NCI-H2171 treated with DMSO at 0.1 percent for 48 hours (cell line): ENCODE data around the gene RBP2.
A peak's percentile ranks its signal among the peaks of the same experiment; 100 is the strongest.

Source experiments
- DNase-seq: peaks from one replicate; lab custom pipeline; 2025; lab: John Stamatoyannopoulos, UW

RBP2 gene

DNA sequence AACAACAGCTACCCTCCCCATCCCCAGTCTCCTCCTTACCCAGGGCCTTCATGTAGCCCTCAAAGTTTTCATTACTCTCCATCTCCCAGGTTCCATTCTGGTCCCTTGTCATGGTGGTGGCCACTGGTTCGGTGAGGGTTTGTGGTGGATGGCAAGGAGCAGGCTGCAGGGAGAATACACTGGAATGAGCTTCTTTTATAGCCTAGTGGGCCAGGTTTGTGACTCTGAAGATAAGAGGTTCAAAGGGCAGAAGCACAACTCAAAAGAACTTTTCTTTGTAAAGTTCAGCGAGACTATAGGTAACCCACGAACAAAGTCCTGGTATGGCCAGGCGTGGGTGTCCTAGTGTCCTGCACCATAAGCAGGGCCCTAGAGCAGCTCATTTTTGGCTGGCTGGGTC is at the start of gene RBP2:
Gene RBP2, minus strand, starts transcription at position 169 of the 400 bp plus-strand sequence. Its CDS starts 57 bp downstream, at position 112.
- DNase-seq = no peak

DNA sequence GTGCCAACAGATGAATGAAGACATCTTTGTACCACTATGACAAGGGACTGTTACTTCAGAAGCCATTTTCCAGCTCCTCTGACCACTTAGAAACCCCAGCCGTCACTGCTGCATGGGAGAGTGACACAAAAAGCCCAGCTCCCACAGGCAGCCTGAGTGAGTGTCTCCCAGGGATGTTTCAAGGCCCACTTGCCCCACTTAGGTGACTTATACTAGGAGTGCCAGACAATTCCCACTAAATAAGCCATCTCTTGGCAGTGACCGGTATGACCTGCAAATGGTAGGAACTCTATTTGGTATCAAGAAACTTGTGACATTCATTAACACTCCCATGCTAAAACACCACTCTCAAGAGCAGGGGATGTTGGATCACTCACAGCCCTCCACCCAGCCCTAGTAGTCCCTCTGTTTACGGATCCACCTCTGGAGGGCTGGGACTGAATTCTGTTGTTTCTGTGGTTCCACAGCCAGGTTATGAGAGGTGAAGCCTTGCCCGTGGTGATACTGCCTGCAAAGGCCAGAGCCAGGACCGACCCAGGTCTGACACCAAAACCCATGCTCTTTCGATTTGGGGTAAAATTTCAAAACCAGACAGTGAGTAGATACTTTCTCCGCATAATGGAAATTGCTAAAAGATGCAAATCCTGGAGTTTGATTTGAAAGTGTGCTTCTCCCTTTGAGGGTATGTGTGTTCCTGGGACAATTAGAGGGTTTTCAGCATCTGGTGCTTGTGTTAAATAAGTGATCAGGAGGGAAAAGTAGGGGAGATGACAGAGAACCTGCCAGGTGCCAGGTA is 48.7 kb upstream of the RBP2 start:
- DNase-seq = no peak

DNA sequence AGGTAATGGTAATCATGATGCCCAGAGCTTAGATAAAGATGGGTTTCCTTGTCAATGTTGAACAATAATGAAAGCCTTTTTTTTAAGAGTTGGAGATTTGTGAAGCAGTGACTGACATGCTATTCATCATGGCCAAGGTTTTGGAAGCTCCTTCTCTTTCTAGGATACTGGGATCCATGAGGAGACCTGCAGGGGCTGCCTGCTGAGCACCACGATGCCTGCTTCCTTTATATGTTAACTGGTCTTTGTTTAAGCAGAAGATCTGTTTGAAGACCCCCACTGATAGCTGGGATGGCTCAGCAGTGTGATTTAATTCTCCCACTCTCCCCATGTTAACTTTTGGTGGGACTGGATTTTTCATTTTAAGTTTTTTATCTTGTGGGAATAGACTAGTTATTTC is 47.4 kb upstream of the RBP2 start:
- DNase-seq = no peak

GRCh38 chr3:139523166-139523565 is 46.9 kb upstream of the RBP2 start:
- DNase-seq = no peak

DNA sequence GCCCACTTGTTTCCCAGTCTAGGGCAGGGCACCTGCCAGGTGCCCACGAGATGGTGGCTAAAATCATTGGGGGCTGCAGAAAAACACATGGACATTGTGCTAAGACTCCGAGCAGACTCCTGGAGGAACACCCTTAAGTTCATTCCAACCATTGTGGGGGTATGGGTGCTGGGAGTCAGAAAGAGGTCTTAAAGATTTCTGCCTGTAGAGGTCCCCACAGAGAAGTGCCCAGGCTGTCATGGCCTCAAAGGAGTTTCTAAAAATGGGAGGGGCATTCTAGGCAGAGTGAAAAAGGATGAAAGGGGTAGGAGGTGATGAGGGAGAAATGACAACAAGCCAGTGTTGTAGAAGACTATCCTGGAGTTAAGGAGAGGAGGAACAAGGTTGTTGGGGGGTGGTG is 46.1 kb upstream of the RBP2 start:
- peak; percentile 20 for DNase-seq

GRCh38 chr3:139521816-139522215 is 45.5 kb upstream of the RBP2 start:
- DNase-seq = peak; percentile 98

- no peak for DNase-seq
Measured at GRCh38 chr3:139521144-139521543, 44.8 kb upstream of the RBP2 start.

DNA sequence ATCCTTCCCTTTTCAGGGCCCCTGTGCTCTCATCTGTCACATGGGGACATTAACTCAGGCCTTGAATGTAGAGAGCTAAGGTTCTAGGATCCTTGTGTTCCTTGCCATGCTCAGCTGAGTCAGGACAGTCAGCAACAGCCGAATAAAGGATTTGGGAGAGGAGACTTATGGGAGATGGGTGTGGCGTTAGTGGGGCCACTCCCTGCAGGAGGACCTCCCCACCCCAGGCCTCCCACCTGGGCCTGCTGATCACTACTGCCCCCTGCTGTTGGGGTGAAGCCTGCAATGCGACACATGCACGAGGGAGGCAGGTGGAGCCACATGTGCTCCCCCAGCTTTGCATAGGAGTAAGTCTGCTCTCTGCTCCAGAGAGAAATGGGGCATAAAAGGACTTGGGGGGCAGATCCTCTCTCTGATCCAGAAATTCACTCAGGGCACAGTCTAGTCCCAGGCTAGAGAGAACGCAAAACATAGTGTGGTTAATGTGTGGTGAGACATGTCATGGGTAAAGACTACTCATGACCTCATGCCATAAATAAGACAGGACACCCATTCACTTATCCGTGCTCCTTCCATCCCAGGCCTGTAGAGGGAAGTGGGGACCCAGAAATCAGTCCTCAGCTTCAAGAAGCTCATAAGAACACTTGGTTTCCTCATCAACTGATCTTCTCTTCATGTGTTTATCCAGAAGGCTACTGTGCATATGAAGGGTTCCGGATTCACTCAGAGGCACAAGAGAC is 43.9 kb upstream of the RBP2 start:
- peak; percentile 27 for DNase-seq

DNA sequence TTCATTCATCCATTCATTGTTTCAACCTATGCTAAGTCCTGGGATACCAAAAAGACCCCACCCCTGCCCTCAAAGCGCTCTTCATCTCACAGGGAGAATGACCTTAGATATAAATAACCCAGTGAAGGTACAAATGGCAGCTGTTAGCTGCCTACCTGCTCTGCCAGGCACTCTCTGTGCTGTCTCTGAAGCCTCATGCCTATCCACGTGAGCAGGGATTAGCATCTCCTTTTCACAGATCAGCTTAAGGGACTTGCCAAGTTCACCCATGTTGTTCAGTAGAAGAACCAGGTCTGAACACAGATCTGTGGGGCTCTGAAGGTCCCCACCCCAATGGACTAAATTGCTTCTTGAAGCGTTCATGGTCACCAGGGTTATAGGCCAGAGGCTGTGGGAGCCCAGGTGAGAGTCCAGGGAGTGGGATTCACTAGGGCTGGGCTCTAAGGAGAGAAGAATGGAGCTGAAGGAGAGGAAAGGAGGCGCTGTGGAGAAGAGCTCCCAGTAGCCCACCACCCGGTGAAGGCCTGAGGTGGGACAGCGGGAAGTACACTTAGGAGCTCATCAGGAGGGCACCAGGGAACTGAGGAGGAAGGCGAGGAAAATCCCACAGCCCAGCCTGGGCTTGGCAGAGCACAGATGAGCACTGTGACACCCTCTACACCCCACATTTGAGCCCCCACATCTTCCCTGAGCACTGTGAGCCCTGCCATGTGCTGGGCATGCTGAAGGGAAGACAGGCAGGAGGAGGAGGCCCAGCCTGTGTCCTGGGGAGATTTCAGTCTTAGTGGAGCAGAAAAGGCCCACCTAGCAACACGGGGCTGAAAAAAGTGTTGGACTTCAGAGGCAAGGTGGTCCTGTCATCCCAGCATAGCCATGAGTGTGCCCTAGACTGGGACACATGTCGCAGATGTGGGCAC is 42.9 kb upstream of the RBP2 start:
- no peak for DNase-seq

- DNase-seq = no peak
Measured at GRCh38 chr3:139518306-139518705, 42.0 kb upstream of the RBP2 start.

- no peak for DNase-seq
Measured at GRCh38 chr3:139517321-139518065, 41.2 kb upstream of the RBP2 start.

- DNase-seq = no peak
Measured at GRCh38 chr3:139514741-139515140, 38.4 kb upstream of the RBP2 start.

DNA sequence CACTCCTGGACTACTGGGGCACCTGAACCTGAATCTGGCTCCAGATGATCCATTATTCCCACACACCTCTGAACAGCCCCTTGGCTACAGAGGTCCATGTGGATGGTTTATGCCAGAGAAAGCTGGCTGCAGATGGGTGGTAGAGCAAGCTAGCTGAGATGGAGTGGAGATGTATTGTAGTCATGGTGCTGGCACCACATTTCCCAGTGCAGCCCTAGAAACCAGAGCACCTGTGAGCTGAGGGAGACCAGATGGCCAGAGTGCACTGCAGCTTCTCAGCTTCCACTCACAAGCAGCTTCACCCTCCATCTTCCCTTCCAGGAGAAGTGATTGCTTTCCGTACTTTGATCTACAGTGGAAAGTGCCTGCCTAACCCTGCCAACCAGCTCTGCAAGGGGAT is 33.3 kb upstream of the RBP2 start:
- DNase-seq = peak; percentile 70

GRCh38 chr3:139506766-139507165 is 30.4 kb upstream of the RBP2 start:
- DNase-seq = no peak

DNA sequence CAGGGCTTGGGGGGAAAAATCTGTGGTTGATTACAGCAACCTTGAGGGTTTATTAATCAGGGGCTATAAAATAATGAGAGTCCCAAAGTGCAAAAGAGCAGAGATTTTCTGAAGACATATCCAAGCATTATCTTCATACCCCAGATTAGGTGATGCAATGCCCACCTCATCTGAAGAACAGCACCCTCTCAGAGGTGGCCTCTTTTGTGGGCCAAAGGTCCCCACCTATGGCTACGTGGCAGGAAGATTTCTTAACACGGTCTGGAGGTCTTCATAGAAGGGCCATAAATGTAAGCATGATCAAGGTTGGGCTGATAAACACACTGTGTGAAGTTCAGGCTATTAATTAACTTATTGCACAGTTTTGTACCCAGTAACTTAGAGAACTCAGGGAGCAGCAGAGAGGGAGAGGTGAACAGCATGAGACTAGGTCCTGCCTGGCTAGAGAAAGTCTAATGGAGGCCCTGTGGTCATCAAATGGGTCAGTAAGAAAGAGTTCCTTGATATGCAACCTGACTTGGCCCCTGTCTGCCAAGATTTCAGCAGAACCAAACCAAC is 29.6 kb upstream of the RBP2 start:
- DNase-seq = no peak

DNA sequence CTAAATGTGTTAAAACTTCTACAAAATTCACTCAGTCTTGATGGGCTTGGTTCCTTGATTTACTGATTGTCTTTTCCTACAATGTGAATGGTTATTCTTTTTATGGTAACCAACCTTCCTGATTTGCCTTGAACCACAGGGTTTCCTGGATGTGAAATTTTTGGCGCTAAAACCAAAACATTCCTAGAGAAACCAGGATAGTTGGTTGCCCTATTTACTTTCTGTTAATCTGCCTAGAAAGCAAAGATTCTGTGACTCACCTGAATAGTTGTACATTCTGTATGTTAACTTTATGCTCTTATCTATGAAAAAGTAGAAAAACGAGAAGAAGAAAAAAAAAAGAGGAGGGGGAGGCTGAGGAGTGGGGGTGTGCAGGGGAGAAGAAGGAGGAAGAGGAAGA is 23.2 kb upstream of the RBP2 start:
- no peak for DNase-seq

- no peak for DNase-seq
Measured at GRCh38 chr3:139493826-139494385, 17.6 kb upstream of the RBP2 start.

DNA sequence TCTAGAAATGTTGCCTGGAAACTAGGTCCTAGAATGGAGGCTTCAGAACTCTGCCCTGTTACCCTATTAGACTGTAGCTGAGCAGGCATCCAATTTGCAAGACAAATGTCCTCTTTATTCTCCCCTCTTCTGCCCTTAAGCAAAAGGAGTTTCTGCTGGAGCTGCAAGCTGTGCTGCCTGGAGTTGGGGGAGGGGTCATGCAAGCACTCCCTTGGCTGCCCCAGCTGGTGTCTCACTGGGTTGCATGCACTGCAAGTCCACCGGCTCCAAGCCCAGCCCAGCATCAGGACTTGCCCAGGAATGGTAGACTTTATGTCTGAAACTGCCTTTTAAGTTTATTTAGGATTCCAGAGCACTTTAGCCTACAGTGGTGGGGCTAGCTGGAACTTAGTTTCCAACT is 15.7 kb upstream of the RBP2 start:
- peak; percentile 43 for DNase-seq

- DNase-seq = no peak
Measured at GRCh38 chr3:139491027-139491700, 14.8 kb upstream of the RBP2 start.

- no peak for DNase-seq
Measured at GRCh38 chr3:139482206-139482605, 5.9 kb upstream of the RBP2 start.
